HepG2 (cell line): ENCODE measurements around the gene WIPF3.

ENCODE experiments used
- ELK4 ChIP-seq: sonication (generic); formaldehyde crosslinking; IDR thresholded peaks from 2 replicates; pipeline ENCODE4 v1.9.0; 2021; ENCODE audit warnings: missing genetic modification reagents, borderline replicate concordance
- EP300 ChIP-seq, 3 experiments: sonication (generic) in 1 of 3; formaldehyde crosslinking in 1 of 3; IDR thresholded peaks; 2 replicates each; pipeline versions ENCODE4 v1.5.1 to v1.6.1; 2011 to 2020; ENCODE audit warnings: low read depth in 2 of 3, low read length in 2 of 3, borderline replicate concordance in 1 of 3, improper control_type of control experiment in 1 of 3, mild to moderate bottlenecking in 1 of 3, missing genetic modification reagents in 1 of 3, moderate library complexity in 1 of 3
- SKI ChIP-seq: fragments of 450-650 bp; IDR thresholded peaks from one replicate; pipeline ENCODE4 v1.6.1; 2018; ENCODE audit warnings: mild to moderate bottlenecking; ENCODE audit not compliant: partially characterized antibody
- ZNF274 ChIP-seq: sonication (generic); formaldehyde crosslinking; IDR thresholded peaks from 2 replicates; pipeline ENCODE4 v1.5.1; 2020; ENCODE audit warnings: mild to moderate bottlenecking, missing genetic modification reagents

GRCh38 chr7:29924006-29924405 lies 117.7 kb downstream of the WIPF3 start:
- no peak for TF ChIP-seq SKI
- no peak for TF ChIP-seq ELK4 (CRISPR knock-in tag)
- TF ChIP-seq ZNF274 (CRISPR knock-in tag) = no peak
- TF ChIP-seq EP300 (IDR thresholded peaks at IDR 0.05; ENCODE audit: low read depth in 2 of 2, low read length in 2 of 2) = no peak
- no peak for TF ChIP-seq EP300 (CRISPR knock-in tag; IDR thresholded peaks at IDR 0.05; ENCODE audit: borderline replicate concordance)
